H1 (cell line): Measurements from ENCODE around the gene TTF1. TPM values are rescaled to one million over a fixed set of nuclear protein-coding genes. Genes with fewer than 3 reads are reported as not detected.

Source experiments
- ATF2 ChIP-seq: IDR thresholded peaks from 2 replicates; pipeline ENCODE4 v1.6.1; 2012; ENCODE audit warnings: low read length, inconsistent platforms
- CBX8 ChIP-seq: fragments of 300-800, 300-1000 bp; sonication (generic); IDR thresholded peaks from 2 replicates; pipeline ENCODE4 v1.7.1; 2016; ENCODE audit warnings: low read depth, low read length, borderline replicate concordance
- PHF8 ChIP-seq: fragments of 200-600 bp; sonication (generic); conservative IDR thresholded peaks from 2 replicates; pipeline ENCODE4 v1.7.1; 2012; ENCODE audit warnings: low read depth, mild to moderate bottlenecking, inconsistent platforms, low read length, moderate library complexity
- polyA plus RNA-seq, 7 experiments: library from polyadenylated mRNA; depleted of rRNA in 3 of 7; stranded (reverse) in 5 of 7; unstranded in 2 of 7; fragments of >200 nt in 5 of 7; fragments of 200-250 nt in 2 of 7; gene quantifications; 1 replicate in 5 of 7; 2 replicates in 1 of 7; 4 replicates in 1 of 7; pipeline versions ENCODE4 v1.2.1 to v1.2.3, GENCODE V29; 2011 to 2013; ENCODE audit warnings: missing spikeins in 2 of 7, mixed read lengths in 2 of 7
- total RNA-seq: library from RNA; stranded (reverse); fragmentation: NEBNext Ultra II Directional; extraction: Animal tissue kit (Norgen Biotek cat#: 25700); gene quantifications from 2 replicates; pipeline ENCODE4 v1.2.1, GENCODE V29; 2021

TTF1 gene
- total and polyA plus RNA-seq, 2 of the 8 experiments (the other 6 are each of a cell fraction or from before 2014, with no cell fraction given): 7.8 to 22.2 TPM

DNA sequence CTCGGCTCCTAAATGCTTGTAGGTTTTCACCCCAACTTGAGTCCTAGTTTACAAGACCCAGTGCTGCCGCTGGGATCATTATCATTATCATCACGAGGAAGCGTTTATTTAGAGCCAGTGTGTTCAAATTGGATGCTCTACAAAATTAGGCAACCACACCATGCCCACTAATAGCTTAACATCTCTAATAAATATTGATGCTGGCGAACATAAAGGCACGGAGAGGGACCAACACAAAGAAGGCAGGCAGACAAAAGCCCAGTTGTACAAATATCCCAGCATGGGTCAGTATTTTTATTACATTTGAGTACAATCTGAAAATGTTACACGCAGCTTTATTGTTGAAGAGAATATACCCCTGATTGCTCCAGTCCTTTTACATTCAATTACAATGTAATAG lies 8.1 kb upstream of the TTF1 start (continued):
- TF ChIP-seq CBX8: no peak
- no peak for TF ChIP-seq PHF8
- TF ChIP-seq ATF2: no peak
